ENCODE results near the gene KIFAP3.
"Not testable (repeated sequence)": the region's sequence is repeated elsewhere in the genome, so short reads cannot be mapped to it uniquely, and the experiment has no call there.

KIFAP3 gene

GRCh38 chr1:170095976-170096748 lies 21.7 kb upstream of the KIFAP3 start:
- DNase-seq (ENCODE audit: extremely low read depth, low read depth) = no peak

GRCh38 chr1:170094697-170095616 lies 20.5 kb upstream of the KIFAP3 start:
- not testable (repeated sequence) for H3K4me3 ChIP-seq (replicated peaks; ENCODE audit: low read depth, low read length); DNase-seq (ENCODE audit: extremely low read depth, low read depth)

More at GRCh38 chr1:170095976-170096748, 21.7 kb upstream of the KIFAP3 start:
- TF ChIP-seq CTCF (IDR thresholded peaks at IDR 0.05; ENCODE audit: low read depth, low read length, missing control alignments) = no peak
- H3K4me3 ChIP-seq (replicated peaks; ENCODE audit: low read depth, low read length) = no peak overlapping the region

GRCh38 chr1:170086399-170087032 lies 12.0 kb upstream of the KIFAP3 start:
- DNase-seq (ENCODE audit: extremely low read depth, low read depth) = no peak
- H3K4me3 ChIP-seq (replicated peaks; ENCODE audit: low read depth, low read length) = no peak overlapping the region
- TF ChIP-seq CTCF (IDR thresholded peaks at IDR 0.05; ENCODE audit: low read depth, low read length, missing control alignments) = no peak

- H3K4me3 ChIP-seq (replicated peaks; ENCODE audit: low read depth, low read length) = no peak overlapping the region
- no peak for DNase-seq (ENCODE audit: extremely low read depth, low read depth)
These were observed 10.6 kb upstream of the KIFAP3 start for GRCh38 chr1:170085091-170085490.

GRCh38 chr1:170078610-170079189 lies 4.2 kb upstream of the KIFAP3 start:
- TF ChIP-seq CTCF (IDR thresholded peaks at IDR 0.05; ENCODE audit: low read depth, low read length, missing control alignments) = no peak
- H3K4me3 ChIP-seq (replicated peaks; ENCODE audit: low read depth, low read length) = no peak overlapping the region
- no peak for DNase-seq (ENCODE audit: extremely low read depth, low read depth)

More at GRCh38 chr1:170085091-170085490, 10.6 kb upstream of the KIFAP3 start:
- no peak for TF ChIP-seq CTCF (IDR thresholded peaks at IDR 0.05; ENCODE audit: low read depth, low read length, missing control alignments)

GRCh38 chr1:170077926-170078325 lies 3.4 kb upstream of the KIFAP3 start:
- TF ChIP-seq CTCF (IDR thresholded peaks at IDR 0.05; ENCODE audit: low read depth, low read length, missing control alignments) = no peak
- DNase-seq (ENCODE audit: extremely low read depth, low read depth) = no peak
- no peak overlapping the region for H3K4me3 ChIP-seq (replicated peaks; ENCODE audit: low read depth, low read length)

- DNase-seq (ENCODE audit: extremely low read depth, low read depth) = not testable (repeated sequence)
These were observed 2.5 kb upstream of the KIFAP3 start for GRCh38 chr1:170076952-170077351.

More at GRCh38 chr1:170076952-170077351, 2.5 kb upstream of the KIFAP3 start:
- H3K4me3 ChIP-seq (replicated peaks; ENCODE audit: low read depth, low read length) = not testable (repeated sequence)

Data from HFF-Myc (cell line).